T-helper 1 cell treated with Interleukin-12 subunit alpha and Interleukin-12 subunit beta and Interleukin-4 antibody, amounts not matched to agents 30 ng/mL and 1 ng/mL, for 36 hours (primary cell): ENCODE data around the gene PTK6. TPM values are rescaled to one million over a fixed set of nuclear protein-coding genes. Genes with fewer than 3 reads are reported as not detected.
"Not testable (repeated sequence)": the region's sequence is repeated elsewhere in the genome, so short reads cannot be mapped to it uniquely, and the experiment has no call there.

Experiments
- intact Hi-C: fragments of 100-400 bp; cut with micrococcal nuclease; formaldehyde crosslinking; loops from one replicate; pipeline ENCODE4 v1.15.1; 2024
- total RNA-seq: library from RNA; stranded (reverse); gene quantifications from 2 replicates; pipeline ENCODE4 v1.2.3, GENCODE V29; 2022

Gene PTK6
- total RNA-seq, 1 donor from 2014 or later, result 1.2 TPM

- intact Hi-C loops, result not testable (repeated sequence)
These were observed 22.5 kb upstream of the PTK6 start for GRCh38 chr20:63559485-63560332.

GRCh38 chr20:63558804-63559484, 21.8 kb upstream of the PTK6 start:
- intact Hi-C loops, result no loop called here

- intact Hi-C loops, result no loop called here
These were observed 20.3 kb upstream of the PTK6 start for GRCh38 chr20:63557481-63557891.

- intact Hi-C loops, result no loop called here
These were observed 19.8 kb upstream of the PTK6 start for GRCh38 chr20:63556873-63557478.

- intact Hi-C loops, result no loop called here
These were observed 18.6 kb upstream of the PTK6 start for GRCh38 chr20:63555661-63556381.

- intact Hi-C loops, result loop anchor here (5.0 kb wide), 2 partner anchors 313 to 523 kb away; partner anchors contain the start of genes RGS19 and TPD52L2
These were observed 17.4 kb upstream of the PTK6 start for GRCh38 chr20:63554361-63555278.

GRCh38 chr20:63553933-63554290, 16.7 kb upstream of the PTK6 start, which contains the start of gene FNDC11:
Gene FNDC11 (plus strand): TSS chr20:63554159. CDS start chr20:63555664, 1,505 bp downstream.
- intact Hi-C loops, result loop anchor here (1.0 to 5.0 kb wide), 11 partner anchors 17 to 625 kb away; partner anchors contain the start of genes GMEB2, HELZ2, PPDPF and PTK6

- intact Hi-C loops, result loop anchor here (1.0 to 5.0 kb wide), 11 partner anchors 16 to 625 kb away; partner anchors contain the start of genes GMEB2, HELZ2, PPDPF and PTK6
These were observed 16.2 kb upstream of the PTK6 start for GRCh38 chr20:63553251-63553932.

GRCh38 chr20:63552481-63553249, 15.5 kb upstream of the PTK6 start:
- intact Hi-C loops, result loop anchor here (1.0 to 5.0 kb wide), 11 partner anchors 15 to 624 kb away; partner anchors contain the start of genes GMEB2, HELZ2, PPDPF and PTK6

- intact Hi-C loops, result loop anchor here (5.0 kb wide), 2 partner anchors 316 to 526 kb away; partner anchors contain the start of genes RGS19 and TPD52L2
These were observed 13.9 kb upstream of the PTK6 start for GRCh38 chr20:63551068-63551467.

- intact Hi-C loops, result loop anchor here (5.0 kb wide), 2 partner anchors 318 to 528 kb away; partner anchors contain the start of genes RGS19 and TPD52L2
These were observed 12.6 kb upstream of the PTK6 start for GRCh38 chr20:63549679-63550282.

- intact Hi-C loops, result no loop called here
These were observed 11.8 kb upstream of the PTK6 start for GRCh38 chr20:63549019-63549418.

GRCh38 chr20:63548542-63548941, 11.4 kb upstream of the PTK6 start:
- intact Hi-C loops, result no loop called here

GRCh38 chr20:63547725-63548480, 10.7 kb upstream of the PTK6 start, which contains the start of gene SRMS:
Gene SRMS (minus strand): TSS chr20:63547749. CDS start chr20:63547463, 286 bp downstream.
- intact Hi-C loops, result no loop called here

- intact Hi-C loops, result no loop called here
These were observed 10.0 kb upstream of the PTK6 start for GRCh38 chr20:63546956-63547724.

GRCh38 chr20:63546256-63546955, 9.2 kb upstream of the PTK6 start:
- intact Hi-C loops, result no loop called here
